Stimulated activated CD4-positive, alpha-beta T cell treated with anti-CD3 and anti-CD28 coated beads, Interleukin-4, amount 100 ng/mL, for 1 hour (primary cell): Measurements from ENCODE around the gene MYL7.
A peak's percentile ranks its signal among the peaks of the same experiment; 100 is the strongest.

Experiments
- DNase-seq: peaks from one replicate; pipeline ENCODE4 v3.0.0-alpha.2; 2020

MYL7 gene

DNA sequence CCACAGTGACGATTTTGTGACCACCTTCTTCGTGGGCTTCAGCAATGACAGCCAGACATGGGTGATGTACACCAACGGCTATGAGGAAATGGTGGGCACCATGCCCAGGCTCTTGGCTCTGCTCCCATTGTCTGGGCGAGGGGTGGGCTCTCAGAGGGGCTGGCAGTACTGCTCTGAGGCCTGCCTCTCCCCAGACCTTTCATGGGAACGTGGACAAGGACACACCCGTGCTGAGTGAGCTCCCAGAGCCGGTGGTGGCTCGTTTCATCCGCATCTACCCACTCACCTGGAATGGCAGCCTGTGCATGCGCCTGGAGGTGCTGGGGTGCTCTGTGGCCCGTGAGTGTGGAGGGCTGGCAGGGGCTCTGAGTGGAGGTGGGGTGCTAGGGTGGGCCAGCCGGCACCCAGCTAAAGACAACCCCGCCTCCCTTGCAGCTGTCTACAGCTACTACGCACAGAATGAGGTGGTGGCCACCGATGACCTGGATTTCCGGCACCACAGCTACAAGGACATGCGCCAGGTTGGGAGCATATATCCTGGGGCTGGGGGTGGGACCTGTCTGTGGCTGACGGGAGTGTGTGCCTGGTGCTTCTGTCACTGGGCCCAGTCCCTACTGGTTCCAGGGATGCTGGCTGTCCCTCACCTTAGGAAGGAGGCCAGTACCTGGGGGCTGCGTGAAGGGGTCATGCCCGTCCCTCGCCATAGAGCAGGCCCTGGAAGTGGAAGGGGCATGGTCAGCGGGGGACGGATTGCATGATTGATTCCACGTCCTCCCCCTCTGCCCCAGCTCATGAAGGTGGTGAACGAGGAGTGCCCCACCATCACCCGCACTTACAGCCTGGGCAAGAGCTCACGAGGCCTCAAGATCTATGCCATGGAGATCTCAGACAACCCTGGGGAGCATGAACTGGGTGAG, 30.2 kb downstream of the MYL7 start:
- DNase-seq = no peak

- DNase-seq = no peak
These were observed 31.1 kb downstream of the MYL7 start for GRCh38 chr7:44109991-44110390.

GRCh38 chr7:44108768-44109750, 32.1 kb downstream of the MYL7 start:
- DNase-seq = no peak

DNA sequence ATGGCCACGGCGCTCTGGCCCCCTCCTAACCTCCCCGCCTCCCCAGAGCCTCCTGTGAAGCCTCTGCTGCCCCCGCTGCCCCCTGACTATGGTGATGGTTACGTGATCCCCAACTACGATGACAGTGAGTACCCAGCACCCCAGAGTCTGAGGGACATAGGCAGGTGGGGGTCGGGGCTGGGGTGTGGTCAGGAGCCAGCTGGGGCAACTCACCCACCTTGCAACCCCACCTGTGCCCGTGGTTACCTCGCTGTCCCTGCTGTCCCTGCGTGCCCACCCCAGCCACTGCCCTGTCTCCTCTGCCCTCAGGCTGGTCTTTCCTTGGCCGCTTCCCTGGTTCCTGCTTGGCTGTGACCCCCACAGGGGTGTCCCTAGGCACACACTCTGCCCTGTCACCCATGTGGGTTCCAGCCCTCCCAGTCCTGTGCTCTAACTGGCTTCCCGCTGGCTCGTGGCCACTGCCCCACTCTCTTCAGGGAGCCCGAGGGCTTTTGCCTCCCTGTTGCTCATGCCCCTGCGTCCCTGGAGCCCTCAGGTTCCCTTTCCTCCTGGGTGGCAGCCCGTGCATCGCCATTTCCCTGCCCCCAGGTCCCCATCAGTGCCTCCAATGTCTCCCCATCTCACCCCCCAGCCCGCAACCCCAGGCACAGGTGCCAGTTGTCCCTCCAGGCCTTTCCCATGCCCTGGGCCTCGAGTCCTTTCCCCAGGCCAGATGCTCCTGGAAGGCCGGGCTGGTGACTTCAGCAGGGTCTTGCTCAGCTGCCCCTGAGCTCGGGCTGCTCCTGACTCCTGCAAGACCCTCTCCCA, 33.0 kb downstream of the MYL7 start:
- no peak for DNase-seq

DNA sequence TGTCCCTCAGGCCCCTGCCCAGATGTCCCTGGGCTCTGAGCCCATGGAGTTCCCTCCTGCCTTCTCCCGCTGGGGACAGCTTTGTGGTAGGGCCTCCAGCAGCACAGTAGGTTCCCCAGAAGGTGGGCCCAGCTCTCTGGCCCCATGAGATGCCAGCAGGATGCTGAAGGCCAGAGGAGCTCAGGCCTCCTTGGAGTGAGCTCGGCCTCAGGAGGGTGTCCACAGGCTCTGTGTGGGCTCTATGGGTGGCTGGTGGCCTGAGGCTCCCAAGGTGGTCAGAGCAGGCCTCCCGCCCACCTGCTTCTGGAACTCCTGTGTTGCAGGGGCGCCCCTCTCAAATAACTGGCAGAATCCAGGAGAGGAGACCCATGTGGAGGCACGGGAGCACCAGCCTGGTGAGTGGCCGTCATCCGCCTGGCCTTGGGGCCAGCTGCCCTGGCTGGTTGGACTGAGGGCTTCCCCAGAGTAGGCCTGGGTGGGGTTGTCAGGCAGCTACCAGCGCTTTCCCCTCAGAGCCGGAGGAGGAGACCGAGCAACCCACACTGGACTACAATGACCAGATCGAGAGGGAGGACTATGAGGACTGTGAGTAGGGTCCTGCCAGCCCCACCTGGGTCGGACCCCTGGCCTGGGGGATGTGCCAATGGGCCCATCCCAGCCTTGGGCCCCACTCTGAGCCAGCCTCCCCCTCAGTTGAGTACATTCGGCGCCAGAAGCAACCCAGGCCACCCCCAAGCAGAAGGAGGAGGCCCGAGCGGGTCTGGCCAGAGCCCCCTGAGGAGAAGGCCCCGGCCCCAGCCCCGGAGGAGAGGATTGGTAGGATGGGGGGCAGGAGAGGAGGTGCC, 33.8 kb downstream of the MYL7 start:
- DNase-seq = no peak

- no peak for DNase-seq
These were observed 34.6 kb downstream of the MYL7 start for GRCh38 chr7:44106311-44107065.

DNA sequence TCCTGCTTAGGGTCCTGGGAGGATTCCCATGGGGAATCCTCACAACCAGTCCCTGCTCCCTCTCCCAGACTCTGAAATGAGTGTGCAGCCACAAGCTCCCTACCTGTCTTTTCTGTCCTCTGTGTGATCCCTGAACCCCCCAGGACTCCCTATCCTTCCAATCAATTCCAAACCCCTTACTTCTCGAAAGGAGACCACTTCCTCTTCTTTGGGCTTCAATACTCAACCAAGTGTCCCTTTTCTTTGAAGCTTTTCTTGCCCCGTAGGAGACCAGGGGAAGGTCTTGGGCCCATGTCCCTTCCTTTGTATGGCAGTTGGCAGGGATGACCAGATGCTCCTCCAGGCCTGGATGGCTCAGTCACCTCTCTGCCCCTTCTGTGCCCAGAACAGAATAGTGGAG, 35.3 kb downstream of the MYL7 start:
- DNase-seq = no peak

DNA sequence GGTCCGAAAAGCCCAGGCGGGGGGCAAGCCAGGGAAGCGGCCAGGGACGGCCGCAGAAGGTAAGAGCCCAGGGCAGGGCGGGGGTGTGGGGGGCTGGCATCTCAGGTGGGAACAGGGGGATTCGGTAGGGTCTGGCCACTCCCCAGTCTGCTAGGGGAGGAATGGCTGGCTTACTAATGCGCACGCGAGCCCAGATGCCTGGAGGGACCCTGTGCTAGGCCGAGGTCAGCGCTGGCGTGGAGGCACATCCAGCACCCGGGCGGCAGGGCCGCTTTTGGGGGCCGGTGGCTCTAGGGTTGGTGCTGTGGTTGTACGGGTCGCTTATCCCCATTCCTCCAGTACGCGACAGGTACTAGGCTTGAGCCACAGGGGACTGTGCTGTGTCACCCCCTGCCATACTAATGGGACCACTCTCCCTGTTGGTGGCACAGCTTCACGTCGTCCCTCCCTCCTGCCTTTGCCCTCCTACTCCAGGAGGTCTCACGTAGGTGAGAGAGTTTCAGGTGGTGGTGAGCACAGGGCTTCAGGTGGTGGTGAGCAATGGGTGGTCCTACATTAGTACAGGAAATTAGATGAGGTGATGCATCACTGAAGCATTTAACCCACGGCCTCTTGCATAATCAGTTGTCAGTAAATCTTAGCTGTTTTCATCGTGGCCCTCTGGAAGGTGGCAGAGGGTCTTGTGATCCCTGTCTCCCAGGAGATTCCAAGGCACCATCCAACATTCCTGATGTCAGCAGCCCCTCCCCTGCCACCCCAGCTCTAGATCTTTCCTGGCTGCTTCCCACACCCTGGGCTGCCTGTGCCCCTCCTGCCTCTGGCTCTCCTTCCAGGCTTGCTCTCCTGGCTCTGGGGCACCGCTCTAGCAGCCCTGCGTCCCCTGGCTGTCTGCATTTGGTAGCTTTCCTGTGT, 36.0 kb downstream of the MYL7 start:
- DNase-seq = no peak

DNA sequence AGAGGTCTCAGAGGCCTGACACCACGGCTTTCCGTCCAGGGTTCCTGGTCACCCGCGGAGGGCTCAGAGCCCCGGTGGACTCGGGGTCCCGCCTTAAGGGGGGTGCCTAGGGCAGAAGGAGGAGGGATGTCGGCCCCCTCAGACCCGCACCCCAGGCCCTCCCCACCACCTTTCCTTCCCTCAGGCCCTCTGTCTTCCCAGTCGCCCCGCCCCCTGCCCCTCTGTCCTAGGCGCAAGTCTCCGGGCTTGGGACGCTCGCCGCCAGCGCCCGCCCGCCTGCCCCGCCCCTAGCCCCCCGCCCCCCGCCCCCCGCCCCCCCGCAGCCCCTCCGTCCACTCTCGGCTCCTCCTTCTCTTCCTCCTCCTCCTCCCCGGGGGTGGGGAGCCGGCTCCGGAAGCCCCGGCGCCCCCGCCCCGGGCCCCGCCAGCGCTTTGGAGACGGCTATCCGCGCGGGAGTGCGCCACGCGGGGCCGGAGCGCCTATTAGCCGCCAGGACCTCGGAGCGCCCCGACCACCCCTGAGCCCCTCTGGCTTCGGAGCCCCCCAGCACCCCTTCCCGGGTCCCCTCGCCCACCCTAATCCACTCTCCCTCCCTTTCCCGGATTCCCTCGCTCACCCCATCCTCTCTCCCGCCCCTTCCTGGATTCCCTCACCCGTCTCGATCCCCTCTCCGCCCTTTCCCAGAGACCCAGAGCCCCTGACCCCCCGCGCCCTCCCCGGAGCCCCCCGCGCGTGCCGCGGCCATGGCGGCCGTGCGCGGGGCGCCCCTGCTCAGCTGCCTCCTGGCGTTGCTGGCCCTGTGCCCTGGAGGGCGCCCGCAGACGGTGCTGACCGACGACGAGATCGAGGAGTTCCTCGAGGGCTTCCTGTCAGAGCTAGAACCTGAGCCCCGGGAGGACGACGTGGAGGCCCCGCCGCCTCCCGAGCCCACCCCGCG, 36.9 kb downstream of the MYL7 start, which contains the start of gene AEBP1:
AEBP1 (plus strand) TSS at position 423 of the 937 bp plus-strand sequence; CDS start at position 744, 321 bp downstream.
- DNase-seq = peak; percentile 43

DNA sequence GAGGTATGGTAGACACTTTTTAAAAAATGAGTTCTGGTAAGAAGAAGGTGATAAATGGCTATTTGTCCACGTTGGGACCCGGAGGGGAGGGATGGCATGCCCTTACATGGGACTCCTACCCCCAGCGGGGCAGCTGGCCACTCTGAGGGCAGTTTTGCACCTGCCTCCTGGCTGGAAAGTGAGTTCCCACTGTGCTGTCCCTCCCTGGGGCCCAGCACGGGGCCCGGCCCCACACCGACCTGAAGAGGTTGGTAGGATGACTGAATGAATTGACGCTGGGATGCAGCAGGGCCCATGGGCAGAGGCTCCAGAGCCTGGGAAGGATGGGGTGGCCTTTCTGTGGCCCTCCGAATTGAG, 37.6 kb downstream of the MYL7 start:
- DNase-seq = no peak

GRCh38 chr7:44102846-44103565, 38.1 kb downstream of the MYL7 start:
- no peak for DNase-seq

DNA sequence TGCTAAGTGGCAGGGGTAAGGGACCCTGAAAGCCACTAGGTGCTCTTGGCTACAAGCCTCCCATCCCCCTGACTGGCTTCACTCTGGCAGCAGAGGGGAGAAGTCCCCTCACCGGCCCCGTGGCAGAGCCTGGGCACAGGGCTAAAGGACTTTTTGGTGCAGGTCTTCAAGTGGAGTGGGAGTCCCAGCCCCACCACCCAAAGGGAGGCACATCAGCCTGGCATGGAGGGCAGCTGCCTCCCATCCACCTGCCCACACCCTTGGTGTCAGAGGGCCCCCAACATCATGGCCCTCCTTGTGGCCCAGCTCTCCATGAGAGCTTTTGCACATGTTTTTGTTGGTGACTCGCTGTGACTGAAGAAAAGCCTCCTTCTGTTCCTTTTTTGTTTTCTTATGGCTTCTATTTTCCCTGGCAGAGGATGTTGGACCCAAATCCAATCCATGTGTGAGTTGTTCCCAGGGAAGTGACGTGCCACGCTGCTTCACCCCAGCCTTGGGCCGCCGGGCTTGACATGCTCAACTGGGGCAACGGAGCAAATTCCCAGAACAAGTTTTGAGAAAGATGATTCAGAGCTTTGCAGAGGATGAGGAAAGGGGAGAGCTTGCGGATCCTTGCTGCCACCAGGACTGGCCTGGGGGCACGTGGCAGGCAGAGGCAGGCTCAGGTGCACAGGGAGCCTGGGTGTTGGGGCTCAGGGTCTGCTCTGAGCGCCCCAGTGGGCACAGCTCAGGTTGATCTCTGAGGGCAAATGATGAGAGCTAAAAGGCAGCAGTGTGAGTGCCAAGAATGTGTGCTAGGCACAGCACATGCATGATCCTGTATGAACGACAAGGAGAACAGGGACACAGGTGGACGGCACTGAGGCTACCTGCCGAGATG, 38.9 kb downstream of the MYL7 start:
- no peak for DNase-seq

- DNase-seq = no peak
These were observed 39.7 kb downstream of the MYL7 start for GRCh38 chr7:44101303-44101965.

GRCh38 chr7:44100458-44101302, 40.5 kb downstream of the MYL7 start:
- DNase-seq = no peak

- no peak for DNase-seq
These were observed 41.5 kb downstream of the MYL7 start for GRCh38 chr7:44099669-44100068.
